ENCODE results near the gene RPL36.
"Not testable (repeated sequence)": the region's sequence is repeated elsewhere in the genome, so short reads cannot be mapped to it uniquely, and the experiment has no call there.

RPL36 gene

GRCh38 chr19:5718037-5718578 lies 28.0 kb downstream of the RPL36 start:
- H3K36me3 ChIP-seq (ENCODE audit: insufficient read depth, low read length), result peaks cover 3% of the 10 kb centered on the region; the same call in 1 of the 2 replicates
- peak overlapping the region; percentile 99 for H3K9ac ChIP-seq (ENCODE audit: low read depth, low read length)
- H3K4me1 ChIP-seq (ENCODE audit: insufficient read depth, low read length), result no peaks in the 10 kb centered on the region; the same call in 1 of the 2 replicates
- no peaks in the 10 kb centered on the region for H3K9me3 ChIP-seq (ENCODE audit: control insufficient read depth, insufficient read depth, low read length)

GRCh38 chr19:5718579-5719273 lies 28.6 kb downstream of the RPL36 start:
- H3K4me1 ChIP-seq (ENCODE audit: insufficient read depth, low read length), result no peaks in the 10 kb centered on the region; the same call in 1 of the 2 replicates
- H3K9me3 ChIP-seq (ENCODE audit: control insufficient read depth, insufficient read depth, low read length), result no peaks in the 10 kb centered on the region
- peak overlapping the region; percentile 99 for H3K9ac ChIP-seq (ENCODE audit: low read depth, low read length)
- peaks cover 3% of the 10 kb centered on the region; the same call in 1 of the 2 replicates for H3K36me3 ChIP-seq (ENCODE audit: insufficient read depth, low read length)

- H3K4me1 ChIP-seq (ENCODE audit: insufficient read depth, low read length), result no peaks in the 10 kb centered on the region; the same call in 1 of the 2 replicates
- H3K9ac ChIP-seq (ENCODE audit: low read depth, low read length), result peak overlapping the region; percentile 99
- H3K9me3 ChIP-seq (ENCODE audit: control insufficient read depth, insufficient read depth, low read length), result no peaks in the 10 kb centered on the region
- H3K36me3 ChIP-seq (ENCODE audit: insufficient read depth, low read length), result peaks cover 3% of the 10 kb centered on the region; the same call in 1 of the 2 replicates
These were observed 29.3 kb downstream of the RPL36 start for GRCh38 chr19:5719274-5719960.

GRCh38 chr19:5719961-5720790 lies 30.1 kb downstream of the RPL36 start, which contains the start of the genes CATSPERD and LONP1:
CATSPERD (plus strand) TSS chr19:5720637; CDS start chr19:5720738, 101 bp downstream.
LONP1 (minus strand) TSS chr19:5720146; CDS start chr19:5720132, 14 bp downstream.
- Histone ChIP-seq H3K4me1 (ENCODE audit: insufficient read depth, low read length) (no peaks in the 10 kb centered on the region; the same call in 1 of the 2 replicates), H3K9me3 (ENCODE audit: control insufficient read depth, insufficient read depth, low read length) (no peaks in the 10 kb centered on the region), H3K36me3 (ENCODE audit: insufficient read depth, low read length) (peaks cover 3% of the 10 kb centered on the region; the same call in 1 of the 2 replicates), H3K9ac (ENCODE audit: low read depth, low read length) (peak within 1 kb of the TSS; percentile 99)

- H3K9me3 ChIP-seq (ENCODE audit: control insufficient read depth, insufficient read depth, low read length), result no peaks in the 10 kb centered on the region
- no peak overlapping the region for H3K9ac ChIP-seq (ENCODE audit: low read depth, low read length)
- H3K36me3 ChIP-seq (ENCODE audit: insufficient read depth, low read length), result no peaks in the 10 kb centered on the region
- no peaks in the 10 kb centered on the region for H3K4me1 ChIP-seq (ENCODE audit: insufficient read depth, low read length)
These were observed 37.5 kb downstream of the RPL36 start for GRCh38 chr19:5727453-5728050.

GRCh38 chr19:5733172-5733571 lies 43.1 kb downstream of the RPL36 start:
- not testable (repeated sequence) for H3K4me1 ChIP-seq (ENCODE audit: insufficient read depth, low read length); H3K9me3 ChIP-seq (ENCODE audit: control insufficient read depth, insufficient read depth, low read length); H3K9ac ChIP-seq (ENCODE audit: low read depth, low read length); H3K36me3 ChIP-seq (ENCODE audit: insufficient read depth, low read length)

- Histone ChIP-seq H3K36me3 (ENCODE audit: insufficient read depth, low read length) (no peaks in the 10 kb centered on the region), H3K9ac (ENCODE audit: low read depth, low read length) (no peak overlapping the region), H3K4me1 (ENCODE audit: insufficient read depth, low read length) (no peaks in the 10 kb centered on the region), H3K9me3 (ENCODE audit: control insufficient read depth, insufficient read depth, low read length) (no peaks in the 10 kb centered on the region)
These were observed 48.3 kb downstream of the RPL36 start for GRCh38 chr19:5738423-5738822.
